Kidney (tissue), 14 donors: ENCODE data around the gene C2CD4B. TPM values are rescaled to one million over a fixed set of nuclear protein-coding genes. Genes with fewer than 3 reads are reported as not detected.

Experiments used
- DNase-seq, 5 donors: peaks; one replicate each; pipeline ENCODE4 v3.0.0-alpha.2; 2013 to 2020
- FAIRE-seq: peaks from 2 replicates; lab custom pipeline; 2012; peaks lifted over from hg19 to GRCh38; lab: Jason Lieb, UNC
- H3K27ac ChIP-seq, 2 donors: one replicate each; pipeline ENCODE4 v1.7.0; 2013; ENCODE audit warnings: low read depth in 2 of 2, low read length in 2 of 2, inconsistent platforms in 1 of 2
- H3K27me3 ChIP-seq: one replicate; pipeline ENCODE4 v1.7.1; 2013; ENCODE audit warnings: low read length, inconsistent platforms; ENCODE audit not compliant: control insufficient read depth, insufficient read depth
- H3K36me3 ChIP-seq, 3 donors: one replicate each; pipeline versions ENCODE4 v1.7.0 to v1.7.1; 2013; ENCODE audit warnings: low read length in 3 of 3, control low read depth in 1 of 3, inconsistent platforms in 1 of 3; ENCODE audit not compliant: insufficient read depth in 3 of 3, control insufficient read depth in 2 of 3
- H3K4me1 ChIP-seq, 3 donors: one replicate each; pipeline versions ENCODE4 v1.7.0 to v1.7.1; 2013; ENCODE audit warnings: low read length in 3 of 3, inconsistent platforms in 1 of 3, low read depth in 1 of 3; ENCODE audit not compliant: control insufficient read depth in 2 of 3, insufficient read depth in 2 of 3
- H3K4me3 ChIP-seq, 3 donors: one replicate each; pipeline versions ENCODE4 v1.7.0 to v1.8.1; 2013; ENCODE audit warnings: low read length in 3 of 3, control low read depth in 1 of 3, inconsistent platforms in 1 of 3
- H3K9ac ChIP-seq, 3 donors: one replicate each; pipeline versions ENCODE4 v1.7.0 to v1.7.1; 2013; ENCODE audit warnings: low read length in 3 of 3, control low read depth in 1 of 3, inconsistent platforms in 1 of 3
- H3K9me3 ChIP-seq, 3 donors: one replicate each; pipeline versions ENCODE4 v1.7.0 to v1.7.1; 2013; ENCODE audit warnings: low read length in 3 of 3, control low read depth in 1 of 3, inconsistent platforms in 1 of 3; ENCODE audit not compliant: control insufficient read depth in 2 of 3, insufficient read depth in 1 of 3
- CTCF ChIP-seq: IDR thresholded peaks from 3 replicates; pipeline ENCODE4 v1.5.1; 2012; ENCODE audit warnings: mild to moderate bottlenecking, moderate library complexity, borderline replicate concordance; ENCODE audit not compliant: insufficient read depth; ENCODE audit errors: extremely low read depth
- intact Hi-C: fragments of 100-400 bp; cut with DNase I; formaldehyde crosslinking; loops from one replicate; pipeline ENCODE4 v1.11.1; 2022
- polyA plus RNA-seq: library from polyadenylated mRNA; stranded (reverse); fragments of 350-450 nt; fragmentation: Illumina TruSeq; extraction: RNeasy Lipid Tissue Mini Kit (QIAGEN cat#74804); gene quantifications from one replicate; pipeline ENCODE4 v1.2.3, GENCODE V29; 2014; ENCODE audit warnings: low read depth, low replicate concordance; ENCODE audit not compliant: insufficient read depth
- total RNA-seq: library from RNA; stranded (reverse); fragmentation: NEBNext Ultra II Directional; extraction: Animal tissue kit (Norgen Biotek cat#: 25700); gene quantifications from one replicate; pipeline ENCODE4 v1.2.1, GENCODE V29; 2021
- donor health status: control.
- donor health status: control.
- donor health status: control.
- donor health status: control.
- donor health status: control.
- donor health status: DM: yes; HTN: yes; CAD: no.
- donor health status: Normal renal cell carcinoma (clear cell type).

Gene C2CD4B
- total and polyA plus RNA-seq, 2 donors from 2014 or later: 0.26 to 4.2 TPM

- DNase-seq (peak in 4 of 5 donors; percentile 43 to 86 (median 50)), FAIRE-seq (no peak)
- no peaks in the 10 kb centered on the region for H3K36me3 ChIP-seq
- H3K27me3 ChIP-seq: no peaks in the 10 kb centered on the region
- H3K4me1 ChIP-seq: no peaks in the 10 kb centered on the region
- H3K27ac ChIP-seq: no peak overlapping the region
- no peak overlapping the region for H3K4me3 ChIP-seq
- H3K9me3 ChIP-seq: no peaks in the 10 kb centered on the region
- H3K9ac ChIP-seq: no peak overlapping the region
- intact Hi-C loops: no loop called here
- no peak for TF ChIP-seq CTCF
These were observed 29.5 kb downstream of the C2CD4B start for GRCh38 chr15:62135532-62136134.

- no peaks in the 10 kb centered on the region for H3K36me3 ChIP-seq
- H3K27ac ChIP-seq: no peak overlapping the region
- no peak for TF ChIP-seq CTCF
- no peaks in the 10 kb centered on the region for H3K4me1 ChIP-seq
- no peaks in the 10 kb centered on the region for H3K9me3 ChIP-seq
- H3K27me3 ChIP-seq: no peaks in the 10 kb centered on the region
- intact Hi-C loops: no loop called here
- no peak for DNase-seq
- no peak overlapping the region for H3K4me3 ChIP-seq
- H3K9ac ChIP-seq: no peak overlapping the region
- FAIRE-seq: no peak
These were observed 31.9 kb downstream of the C2CD4B start for GRCh38 chr15:62133141-62133540.

- Histone ChIP-seq H3K4me1 (peaks cover 0 to 4% (median 0%) of the 10 kb centered on the region in 3 donors), H3K9ac (no peak overlapping the region), H3K36me3 (no peaks in the 10 kb centered on the region), H3K27me3 (no peaks in the 10 kb centered on the region), H3K4me3 (no peak overlapping the region), H3K27ac (no peak overlapping the region), H3K9me3 (no peaks in the 10 kb centered on the region)
- DNase-seq: no peak
- no peak for FAIRE-seq
- intact Hi-C loops: no loop called here
- TF ChIP-seq CTCF: no peak
These were observed 36.2 kb downstream of the C2CD4B start for GRCh38 chr15:62128916-62129315.

GRCh38 chr15:62126364-62126763 is 38.7 kb downstream of the C2CD4B start:
- Histone ChIP-seq H3K9ac (no peak overlapping the region), H3K27me3 (no peaks in the 10 kb centered on the region), H3K9me3 (no peaks in the 10 kb centered on the region), H3K36me3 (no peaks in the 10 kb centered on the region), H3K4me3 (no peak overlapping the region), H3K4me1 (peaks cover 0 to 4% (median 0%) of the 10 kb centered on the region in 3 donors), H3K27ac (no peak overlapping the region)
- DNase-seq: no peak
- TF ChIP-seq CTCF: no peak
- intact Hi-C loops: no loop called here
- no peak for FAIRE-seq
